HG03565 (cell line): ENCODE data around the gene CDK5R1.

Experiments used
- ATAC-seq: cut with Tn5 transposase; IDR thresholded peaks from one replicate; pipeline ENCODE4 v1.9.1; 2021; ENCODE audit warnings: mild to moderate bottlenecking, moderate library complexity; ENCODE audit not compliant: unreplicated experiment

Gene CDK5R1

GRCh38 chr17:32492264-32492589 lies 5.4 kb downstream of the CDK5R1 start:
- ATAC-seq: no peak

GRCh38 chr17:32492648-32493289 lies 6.0 kb downstream of the CDK5R1 start:
- no peak for ATAC-seq

GRCh38 chr17:32493571-32493970 lies 6.8 kb downstream of the CDK5R1 start:
- no peak for ATAC-seq

- no peak for ATAC-seq
Measured at GRCh38 chr17:32493976-32494513, 7.3 kb downstream of the CDK5R1 start.

- no peak for ATAC-seq
Measured at GRCh38 chr17:32494621-32495358, 8.0 kb downstream of the CDK5R1 start.

GRCh38 chr17:32495359-32496231 lies 8.8 kb downstream of the CDK5R1 start:
- no peak for ATAC-seq

GRCh38 chr17:32496395-32497073 lies 9.7 kb downstream of the CDK5R1 start:
- ATAC-seq: no peak

- no peak for ATAC-seq
Measured at GRCh38 chr17:32497431-32498205, 10.8 kb downstream of the CDK5R1 start.

- no peak for ATAC-seq
Measured at GRCh38 chr17:32498391-32498790, 11.6 kb downstream of the CDK5R1 start.

- no peak for ATAC-seq
Measured at GRCh38 chr17:32502013-32502412, 15.2 kb downstream of the CDK5R1 start.

GRCh38 chr17:32502710-32503109 lies 15.9 kb downstream of the CDK5R1 start:
- no peak for ATAC-seq

- peak; percentile 90 for ATAC-seq
Measured at GRCh38 chr17:32503251-32504165, 16.7 kb downstream of the CDK5R1 start.

GRCh38 chr17:32504166-32504990 lies 17.6 kb downstream of the CDK5R1 start:
- no peak for ATAC-seq

GRCh38 chr17:32508926-32509325 lies 22.1 kb downstream of the CDK5R1 start:
- ATAC-seq: no peak

GRCh38 chr17:32510466-32510865 lies 23.7 kb downstream of the CDK5R1 start:
- ATAC-seq: no peak

GRCh38 chr17:32512328-32512727 lies 25.5 kb downstream of the CDK5R1 start:
- ATAC-seq: no peak

GRCh38 chr17:32513579-32513978 lies 26.8 kb downstream of the CDK5R1 start:
- ATAC-seq: no peak

- no peak for ATAC-seq
Measured at GRCh38 chr17:32514606-32515005, 27.8 kb downstream of the CDK5R1 start.
